H1 (cell line): ENCODE data around the gene REEP2. TPM values are rescaled to one million over a fixed set of nuclear protein-coding genes. Genes with fewer than 3 reads are reported as not detected.

ENCODE experiments used
- CTCF ChIA-PET: fragments of 300-600 bp; sonication (Branson Sonifier 250); formaldehyde crosslinking; loops from one replicate; lab custom pipeline; 2021; ENCODE audit not compliant: partially characterized antibody; lab: Charles Lee
- POLR2A ChIA-PET: fragments of 300-600 bp; sonication (Branson Sonifier 250); formaldehyde crosslinking; loops from one replicate; lab custom pipeline; 2021; ENCODE audit warnings: inconsistent platforms; ENCODE audit not compliant: partially characterized antibody; lab: Charles Lee
- DNase-seq, 2 experiments: peaks; one replicate each; pipeline versions ENCODE4 v3.0.0 to v3.0.0-alpha.2; 2010 to 2022; ENCODE audit warnings: low spot score in 2 of 2, low read depth in 1 of 2, mixed read lengths in 1 of 2
- FAIRE-seq: peaks from 2 replicates; lab custom pipeline; 2011; peaks lifted over from hg19 to GRCh38; lab: Jason Lieb, UNC
- H2AFZ ChIP-seq: 2 replicates; pipeline ENCODE4 v1.8.1; 2012; ENCODE audit warnings: low read length, inconsistent platforms
- H2AK5ac ChIP-seq: 2 replicates; pipeline ENCODE4 v1.6.1; 2013; ENCODE audit warnings: low read depth, low read length
- H2BK120ac ChIP-seq: replicated peaks from 2 replicates; pipeline ENCODE3; 2013; ENCODE audit warnings: low read depth, low read length, inconsistent platforms
- H2BK12ac ChIP-seq: 2 replicates; pipeline ENCODE4 v1.6.1; 2013; ENCODE audit warnings: low read depth, low read length
- H2BK15ac ChIP-seq: 2 replicates; pipeline ENCODE4 v1.6.1; 2013; ENCODE audit warnings: low read length
- H2BK20ac ChIP-seq: 2 replicates; pipeline ENCODE4 v1.6.1; 2013; ENCODE audit warnings: low read length
- H2BK5ac ChIP-seq: 2 replicates; pipeline ENCODE4 v1.6.1; 2013; ENCODE audit warnings: low read depth, low read length
- H3K14ac ChIP-seq: 2 replicates; pipeline ENCODE4 v1.6.1; 2013; ENCODE audit warnings: inconsistent platforms; ENCODE audit not compliant: insufficient read length
- H3K18ac ChIP-seq: 2 replicates; pipeline ENCODE4 v1.6.1; 2013; ENCODE audit warnings: low read length; ENCODE audit errors: extremely low read depth
- H3K23ac ChIP-seq: 2 replicates; pipeline ENCODE4 v1.6.1; 2013; ENCODE audit warnings: inconsistent platforms; ENCODE audit not compliant: insufficient read length
- H3K23me2 ChIP-seq: 2 replicates; pipeline ENCODE4 v1.6.1; 2013; ENCODE audit warnings: low read depth, low read length
- H3K27ac ChIP-seq: 2 replicates; pipeline ENCODE4 v1.6.1; 2011; ENCODE audit warnings: low read depth, low read length, inconsistent platforms
- H3K27me3 ChIP-seq, 4 experiments: replicated peaks in 1 of 4; 1 replicate in 1 of 4; 2 replicates in 3 of 4; pipeline versions ENCODE4 v1.6.1 to v1.8.1; 2011 to 2013; ENCODE audit warnings: low read length in 3 of 4, mild to moderate bottlenecking in 3 of 4, inconsistent platforms in 2 of 4, mixed read lengths in 2 of 4, moderate library complexity in 1 of 4; ENCODE audit not compliant: control insufficient read depth in 3 of 4, insufficient read depth in 3 of 4; ENCODE audit errors: extremely low read depth in 1 of 4
- H3K36me3 ChIP-seq, 4 experiments: 2 replicates each; pipeline versions ENCODE4 v1.6.1 to v1.8.1; 2011 to 2013; ENCODE audit warnings: mild to moderate bottlenecking in 4 of 4, low read length in 3 of 4, moderate library complexity in 2 of 4, control low read depth in 1 of 4, inconsistent platforms in 1 of 4; ENCODE audit not compliant: insufficient read depth in 4 of 4, control insufficient read depth in 2 of 4
- H3K4ac ChIP-seq: replicated peaks from 2 replicates; pipeline ENCODE3; 2013; ENCODE audit warnings: low read length, low read depth, mixed read lengths, inconsistent platforms; ENCODE audit not compliant: insufficient read length
- H3K4me1 ChIP-seq, 4 experiments: replicated peaks in 1 of 4; 1 replicate in 1 of 4; 2 replicates in 3 of 4; pipeline versions ENCODE4 v1.6.1 to v1.8.1; 2011 to 2013; ENCODE audit warnings: low read length in 3 of 4, inconsistent platforms in 2 of 4, mixed read lengths in 1 of 4; ENCODE audit not compliant: insufficient read depth in 4 of 4, control insufficient read depth in 3 of 4
- H3K4me2 ChIP-seq, 2 experiments: 2 replicates each; pipeline versions ENCODE4 v1.6.1 to v1.8.1; 2011 to 2013; ENCODE audit warnings: low read depth in 2 of 2, low read length in 2 of 2, control low read depth in 1 of 2, inconsistent platforms in 1 of 2, mild to moderate bottlenecking in 1 of 2; ENCODE audit not compliant: insufficient read depth in 1 of 2
- H3K4me3 ChIP-seq, 4 experiments: fragments of 200-600, 300-600 bp in 1 of 4; sonication (generic), shearing (Covaris generic), sonication (Bioruptor Twin) in 1 of 4; 2 replicates each; pipeline versions ENCODE4 v1.5.1 to v1.8.1; 2011 to 2016; ENCODE audit warnings: low read length in 4 of 4, low read depth in 3 of 4, control low read depth in 2 of 4, inconsistent platforms in 2 of 4, mild to moderate bottlenecking in 2 of 4, mixed read lengths in 1 of 4, moderate library complexity in 1 of 4; ENCODE audit not compliant: insufficient read depth in 2 of 4; ENCODE audit errors: extremely low read depth in 1 of 4
- H3K56ac ChIP-seq: replicated peaks from 2 replicates; pipeline ENCODE3; 2013; ENCODE audit warnings: low read depth, mild to moderate bottlenecking, mixed read lengths, low read length, inconsistent platforms; ENCODE audit not compliant: insufficient read length
- H3K79me1 ChIP-seq: 2 replicates; pipeline ENCODE4 v1.6.1; 2013; ENCODE audit warnings: low read depth, low read length, control low read depth
- H3K79me2 ChIP-seq, 2 experiments: 2 replicates each; pipeline versions ENCODE4 v1.6.1 to v1.8.1; 2012 to 2013; ENCODE audit warnings: low read length in 2 of 2, mild to moderate bottlenecking in 2 of 2, inconsistent platforms in 1 of 2; ENCODE audit not compliant: insufficient read depth in 2 of 2, control insufficient read depth in 1 of 2
- H3K9ac ChIP-seq, 4 experiments: replicated peaks in 1 of 4; 1 replicate in 1 of 4; 2 replicates in 3 of 4; pipeline versions ENCODE4 v1.6.1 to v1.8.1; 2011 to 2013; ENCODE audit warnings: low read depth in 3 of 4, low read length in 3 of 4, control low read depth in 2 of 4, mild to moderate bottlenecking in 2 of 4, moderate library complexity in 2 of 4, inconsistent platforms in 1 of 4; ENCODE audit errors: extremely low read depth in 1 of 4
- H3K9me3 ChIP-seq, 2 experiments: 2 replicates each; pipeline versions ENCODE4 v1.6.1 to v1.8.1; 2012 to 2013; ENCODE audit warnings: mild to moderate bottlenecking in 2 of 2, moderate library complexity in 2 of 2, control low read depth in 1 of 2, inconsistent platforms in 1 of 2, low read depth in 1 of 2, low read length in 1 of 2, mixed read lengths in 1 of 2; ENCODE audit not compliant: insufficient read depth in 2 of 2
- H4K20me1 ChIP-seq, 2 experiments: replicated peaks in 1 of 2; 2 replicates each; pipeline versions ENCODE3 to v1.8.1; 2011 to 2013; ENCODE audit warnings: inconsistent platforms in 2 of 2, low read length in 2 of 2, mild to moderate bottlenecking in 1 of 2; ENCODE audit not compliant: insufficient read depth in 2 of 2, control insufficient read depth in 1 of 2
- H4K5ac ChIP-seq: 2 replicates; pipeline ENCODE4 v1.6.1; 2013; ENCODE audit warnings: low read length, low read depth, mixed read lengths, inconsistent platforms; ENCODE audit not compliant: insufficient read length
- H4K8ac ChIP-seq: 2 replicates; pipeline ENCODE4 v1.8.0; 2013; ENCODE audit warnings: mild to moderate bottlenecking, moderate library complexity, low read length, inconsistent platforms; ENCODE audit not compliant: insufficient read depth; ENCODE audit errors: extremely low read depth
- H4K91ac ChIP-seq: replicated peaks from 2 replicates; pipeline ENCODE3; 2013; ENCODE audit warnings: low read length, mixed read lengths, inconsistent platforms; ENCODE audit not compliant: insufficient read length
- CHD2 ChIP-seq: IDR thresholded peaks from 2 replicates; pipeline ENCODE4 v1.6.1; 2012; ENCODE audit warnings: low read length, improper control_type of control experiment
- CREB1 ChIP-seq: IDR thresholded peaks from 2 replicates; pipeline ENCODE4 v1.6.1; 2012; ENCODE audit warnings: inconsistent platforms
- CTBP2 ChIP-seq: IDR thresholded peaks from 2 replicates; pipeline ENCODE4 v1.7.0; 2011; ENCODE audit warnings: borderline replicate concordance, mild to moderate bottlenecking, moderate library complexity, mixed read lengths, low read length; ENCODE audit not compliant: insufficient read depth, insufficient read length
- GTF2F1 ChIP-seq: IDR thresholded peaks from 2 replicates; pipeline ENCODE4 v1.6.1; 2012; ENCODE audit warnings: low read depth, low read length, improper control_type of control experiment, borderline replicate concordance
- KDM1A ChIP-seq: fragments of 200-600, 300-600 bp; sonication (generic); IDR thresholded peaks from 2 replicates; pipeline ENCODE4 v1.7.1; 2016; ENCODE audit warnings: mild to moderate bottlenecking, low read length, borderline replicate concordance
- KDM5A ChIP-seq: fragments of 200-600 bp; IDR thresholded peaks from 2 replicates; pipeline ENCODE4 v1.7.1; 2012; ENCODE audit warnings: mild to moderate bottlenecking, low read length, inconsistent platforms, mixed read lengths
- MAFK ChIP-seq: IDR thresholded peaks from 2 replicates; pipeline ENCODE4 v1.6.1; 2012; ENCODE audit warnings: low read depth, mild to moderate bottlenecking, improper control_type of control experiment, low read length
- NANOG ChIP-seq: IDR thresholded peaks from 2 replicates; pipeline ENCODE4 v1.6.1; 2011; ENCODE audit warnings: low read length, low read depth, mild to moderate bottlenecking, inconsistent platforms; ENCODE audit not compliant: insufficient read depth, poor library complexity, severe bottlenecking
- NRF1 ChIP-seq: IDR thresholded peaks from 2 replicates; pipeline ENCODE4 v1.6.1; 2011; ENCODE audit warnings: mild to moderate bottlenecking, low read depth, low read length, improper control_type of control experiment
- RXRA ChIP-seq: IDR thresholded peaks from 2 replicates; pipeline ENCODE4 v1.6.1; 2011; ENCODE audit warnings: low read depth, mild to moderate bottlenecking, low read length, moderate library complexity; ENCODE audit not compliant: insufficient read depth
- SP2 ChIP-seq: IDR thresholded peaks from 2 replicates; pipeline ENCODE4 v1.6.1; 2012; ENCODE audit warnings: mild to moderate bottlenecking, low read length, inconsistent platforms
- TAF1 ChIP-seq: IDR thresholded peaks from 2 replicates; pipeline ENCODE4 v1.6.1; 2011; ENCODE audit warnings: mild to moderate bottlenecking, low read depth, low read length
- WGBS, 2 experiments: shearing (Covaris generic) in 1 of 2; methylation state at CpG; one replicate each; pipeline versions ENCODE4 v1.1.6 to v1.1.7; 2013 to 2015; ENCODE audit warnings: low lambda C conversion rate in 2 of 2, mixed read lengths in 2 of 2, inconsistent platforms in 1 of 2, low coverage in 1 of 2, missing lambda C conversion rate in 1 of 2; ENCODE audit not compliant: insufficient replicate concordance in 2 of 2, insufficient coverage in 1 of 2, insufficient read length in 1 of 2; ENCODE audit errors: extremely low coverage in 1 of 2, missing lambda C conversion rate in 1 of 2; 5-methylcytosine and 5-hydroxymethylcytosine counted together
- polyA plus RNA-seq, 7 experiments: library from polyadenylated mRNA; depleted of rRNA in 3 of 7; stranded (reverse) in 5 of 7; unstranded in 2 of 7; fragments of >200 nt in 5 of 7; fragments of 200-250 nt in 2 of 7; gene quantifications; 1 replicate in 5 of 7; 2 replicates in 1 of 7; 4 replicates in 1 of 7; pipeline versions ENCODE4 v1.2.1 to v1.2.3, GENCODE V29; 2011 to 2013; ENCODE audit warnings: missing spikeins in 2 of 7, mixed read lengths in 2 of 7
- total RNA-seq: library from RNA; stranded (reverse); fragmentation: NEBNext Ultra II Directional; extraction: Animal tissue kit (Norgen Biotek cat#: 25700); gene quantifications from 2 replicates; pipeline ENCODE4 v1.2.1, GENCODE V29; 2021
- TF ChIP-seq, protein P1 (sequence below): IDR thresholded peaks from 2 replicates; pipeline ENCODE4 v1.6.1; 2011; ENCODE audit warnings: low read depth, mild to moderate bottlenecking, low read length; ENCODE audit not compliant: insufficient read depth

REEP2 gene
- total and polyA plus RNA-seq, 2 of the 8 experiments (the other 6 are each of a cell fraction or from before 2014, with no cell fraction given), result 26.5 to 40.2 TPM

DNA sequence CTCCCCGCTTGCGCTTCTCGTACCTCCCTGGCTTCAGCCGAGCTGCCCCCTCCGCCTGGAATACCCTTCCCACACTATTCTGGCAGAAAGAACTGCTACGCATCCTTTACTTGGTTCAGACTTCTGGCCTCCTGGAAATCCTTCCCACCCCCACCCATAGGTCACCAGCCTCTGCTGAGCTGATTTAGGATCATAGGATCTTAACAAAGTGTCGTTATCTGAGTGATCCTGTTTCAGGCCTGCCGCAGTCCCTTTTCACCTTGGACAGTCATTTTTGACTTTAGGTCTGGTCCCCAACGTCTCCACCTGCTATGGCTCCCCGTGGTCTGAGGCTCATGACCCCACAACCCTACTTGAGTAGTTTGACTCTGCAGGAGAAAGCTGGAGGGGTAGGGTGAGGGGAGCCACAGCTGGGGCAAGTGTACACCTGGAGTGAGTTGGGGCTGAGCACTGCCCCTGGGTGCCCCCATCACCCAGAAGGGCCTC, 53.7 kb downstream of the REEP2 start:
- FAIRE-seq, result no peak
- Histone ChIP-seq H3K4me1 (peaks cover 3 to 21% (median 13%) of the 10 kb centered on the region in 4 experiments), H4K91ac (no peak overlapping the region), H3K9ac (peak overlapping the region in 1 of 4 experiments; percentile 13; a peak in 1 of 7 replicates), H2BK12ac (peak overlapping the region; percentile 53; the same call in 1 of the 2 replicates), H2BK5ac (no peak overlapping the region), H3K18ac (no peak overlapping the region; the same call in 1 of the 2 replicates), H2BK120ac (no peak overlapping the region), H4K20me1 (no peaks in the 10 kb centered on the region), H3K4me2 (peak overlapping the region; percentile 84 to 85), H3K27me3 (peaks cover 0 to 21% (median 17%) of the 10 kb centered on the region in 4 experiments; a peak in 5 of 7 replicates), H2AK5ac (no peak overlapping the region), H4K8ac (peak overlapping the region; percentile 38), H3K23me2 (peaks cover 6% of the 10 kb centered on the region; the same call in 1 of the 2 replicates), H3K56ac (no peak overlapping the region), H3K36me3 (no peaks in the 10 kb centered on the region), H2AFZ (peak overlapping the region; percentile 69; the same call in 1 of the 2 replicates), H3K23ac (no peak overlapping the region), H2BK20ac (no peak overlapping the region), H3K4me3 (peak overlapping the region; percentile 40 to 63 (median 53)), H3K14ac (no peak overlapping the region), H3K79me1 (no peaks in the 10 kb centered on the region), H4K5ac (no peak overlapping the region), H3K79me2 (no peaks in the 10 kb centered on the region), H3K4ac (no peak overlapping the region), H3K9me3 (no peaks in the 10 kb centered on the region), H3K27ac (no peak overlapping the region; the same call in 1 of the 2 replicates), H2BK15ac (peak overlapping the region; percentile 19; the same call in 1 of the 2 replicates)
- POLR2A ChIA-PET, result interaction anchor here (0.7 to 14.1 kb wide), 14 partner anchors 8 to 154 kb away, joined by 3 to 294 read pairs (median 4); partner anchors contain the start of genes EGR1 and ETF1
- no peak for DNase-seq
- 41% methylated on average over 10 of the region's 10 CpGs; no CpG with 5 or more reads in 1 of the 2 experiments for WGBS, 2 experiments
- CTCF ChIA-PET, result interaction anchor here (0.6 to 15.9 kb wide), 7 partner anchors 10 to 524 kb away, joined by 3 to 532 read pairs (median 4); partner anchors contain the start of gene EGR1
- TF ChIP-seq SP2 (no peak), NANOG (no peak), RXRA (no peak), KDM5A (no peak), KDM1A (no peak), CREB1 (no peak), TAF1 (no peak), CHD2 (no peak), NRF1 (no peak), CTBP2 (no peak), MAFK (no peak), GTF2F1 (no peak)
- TF ChIP-seq, protein P1, sequence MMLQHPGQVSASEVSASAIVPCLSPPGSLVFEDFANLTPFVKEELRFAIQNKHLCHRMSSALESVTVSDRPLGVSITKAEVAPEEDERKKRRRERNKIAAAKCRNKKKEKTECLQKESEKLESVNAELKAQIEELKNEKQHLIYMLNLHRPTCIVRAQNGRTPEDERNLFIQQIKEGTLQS, result no peak
